Caco-2 (cell line): ENCODE data around the gene CUL3. TPM values are rescaled to one million over a fixed set of nuclear protein-coding genes. Genes with fewer than 3 reads are reported as not detected.

Experiments
- BruUV-seq: library from RNA; stranded (reverse); fragments of 400-500 nt; replicated peaks from 2 replicates; lab custom pipeline; 2021; lab: Mats Ljungman, UMichigan
- CTCF ChIA-PET: fragments of 300-600 bp; sonication (Branson Sonifier 250); formaldehyde crosslinking; loops from one replicate; lab custom pipeline; 2022; ENCODE audit warnings: antibody characterized with exemption; lab: Charles Lee
- POLR2A ChIA-PET: fragments of 300-600 bp; sonication (Branson Sonifier 250); formaldehyde crosslinking; loops from one replicate; lab custom pipeline; 2022; ENCODE audit warnings: antibody characterized with exemption; lab: Charles Lee
- DNase-seq, 2 experiments: peaks; one replicate each; pipeline versions ENCODE4 v3.0.0 to v3.0.0-alpha.2; 2020 to 2022
- H3K27me3 ChIP-seq: replicated peaks from 2 replicates; pipeline ENCODE4 v1.6.0; 2011; ENCODE audit warnings: low read length; ENCODE audit not compliant: control insufficient read depth, insufficient read depth
- H3K36me3 ChIP-seq: 2 replicates; pipeline ENCODE4 v1.5.1; 2011; ENCODE audit warnings: low read length; ENCODE audit not compliant: control insufficient read depth, insufficient read depth
- H3K4me1 ChIP-seq: fragments of 250-450 bp; sonication (Bioruptor Pico); 2 replicates; pipeline ENCODE4 v1.5.1; 2020; ENCODE audit warnings: mild to moderate bottlenecking
- H3K4me3 ChIP-seq: 2 replicates; pipeline ENCODE4 v1.5.1; 2011; ENCODE audit warnings: low read depth, mild to moderate bottlenecking, control low read depth, low read length
- H3K9me3 ChIP-seq: fragments of 250-450 bp; sonication (Bioruptor Pico); 2 replicates; pipeline ENCODE4 v1.5.1; 2020; ENCODE audit warnings: mild to moderate bottlenecking, moderate library complexity
- H3K27ac Mint-ChIP-seq: one replicate; pipeline ENCODE4 v1.8.0; 2022; ENCODE audit warnings: mixed read lengths; ENCODE audit not compliant: unreplicated experiment
- H3K27me3 Mint-ChIP-seq: one replicate; pipeline ENCODE4 v1.8.0; 2022; ENCODE audit warnings: mixed read lengths; ENCODE audit not compliant: insufficient read depth, unreplicated experiment
- H3K36me3 Mint-ChIP-seq: one replicate; pipeline ENCODE4 v1.8.0; 2022; ENCODE audit warnings: mild to moderate bottlenecking, mixed read lengths; ENCODE audit not compliant: insufficient read depth, unreplicated experiment
- H3K4me1 Mint-ChIP-seq: one replicate; pipeline ENCODE4 v1.8.0; 2022; ENCODE audit warnings: low read depth, mixed read lengths; ENCODE audit not compliant: unreplicated experiment
- H3K4me3 Mint-ChIP-seq: one replicate; pipeline ENCODE4 v1.8.0; 2022; ENCODE audit warnings: mild to moderate bottlenecking, moderate library complexity, mixed read lengths; ENCODE audit not compliant: unreplicated experiment
- H3K9me3 Mint-ChIP-seq: one replicate; pipeline ENCODE4 v1.8.0; 2022; ENCODE audit warnings: mixed read lengths; ENCODE audit not compliant: unreplicated experiment
- CTCF ChIP-seq, 2 experiments: fragments of 200-600 bp in 1 of 2; IDR thresholded peaks; 1 replicate in 1 of 2; 2 replicates in 1 of 2; pipeline versions ENCODE4 v1.5.1 to v1.8.0; 2011 to 2022; ENCODE audit warnings: antibody characterized with exemption in 1 of 2, control low read depth in 1 of 2, inconsistent platforms in 1 of 2, low read depth in 1 of 2, low read length in 1 of 2, mild to moderate bottlenecking in 1 of 2, moderate library complexity in 1 of 2; ENCODE audit not compliant: insufficient read depth in 1 of 2, severe bottlenecking in 1 of 2, unreplicated experiment in 1 of 2
- intact Hi-C: fragments of 100-400 bp; cut with micrococcal nuclease; formaldehyde crosslinking; loops from one replicate; pipeline ENCODE4 v1.10.0; 2022; ENCODE audit not compliant: unreplicated experiment
- total RNA-seq: library from RNA; stranded (reverse); gene quantifications from 2 replicates; pipeline ENCODE4 v1.2.3, GENCODE V29; 2022

Gene CUL3
- total RNA-seq, 1 experiment from 2014 or later, result 66.3 TPM

- DNase-seq, result no peak
- H3K4me1 ChIP-seq, result no peaks in the 10 kb centered on the region
- H3K9me3 ChIP-seq, result peaks cover 4% of the 10 kb centered on the region; the same call in 1 of the 2 replicates
- H3K36me3 ChIP-seq, result no peaks in the 10 kb centered on the region
- no peak overlapping the region for H3K4me3 ChIP-seq
- BruUV-seq, result no TSS peak
- Mint-ChIP-seq H3K4me3 (no peak overlapping the region), H3K27me3 (no peaks in the 10 kb centered on the region), H3K27ac (no peak overlapping the region), H3K4me1 (no peaks in the 10 kb centered on the region), H3K9me3 (no peaks in the 10 kb centered on the region), H3K36me3 (no peaks in the 10 kb centered on the region)
- no peaks in the 10 kb centered on the region for H3K27me3 ChIP-seq
- no peak for TF ChIP-seq CTCF (IDR thresholded peaks at IDR 0.05; ENCODE audit: insufficient read depth in 1 of 2, low read depth in 1 of 2, low read length in 1 of 2, severe bottlenecking in 1 of 2, unreplicated experiment in 1 of 2)
- ChIA-PET POLR2A (no interaction called here), CTCF (interaction anchor here (0.7 kb wide), 1 partner anchor 20 kb away, joined by 4 read pairs; no protein-coding TSS in a partner anchor)
- intact Hi-C loops, result loop anchor here (5.0 kb wide), 2 partner anchors 329 to 456 kb away; no protein-coding TSS in a partner anchor
Measured at GRCh38 chr2:224448236-224448635, 136.9 kb downstream of the CUL3 start.

- Mint-ChIP-seq H3K27me3 (peaks cover 3% of the 10 kb centered on the region), H3K27ac (no peak overlapping the region), H3K36me3 (no peaks in the 10 kb centered on the region), H3K4me3 (no peak overlapping the region), H3K4me1 (no peaks in the 10 kb centered on the region), H3K9me3 (peaks cover 10% of the 10 kb centered on the region)
- Histone ChIP-seq H3K9me3 (peaks cover 4% of the 10 kb centered on the region; the same call in 1 of the 2 replicates), H3K4me1 (no peaks in the 10 kb centered on the region), H3K27me3 (no peaks in the 10 kb centered on the region), H3K4me3 (no peak overlapping the region), H3K36me3 (no peaks in the 10 kb centered on the region)
- POLR2A ChIA-PET, result no interaction called here
- intact Hi-C loops, result loop anchor here (5.0 kb wide), 2 partner anchors 333 to 452 kb away; no protein-coding TSS in a partner anchor
- TF ChIP-seq CTCF (IDR thresholded peaks at IDR 0.05; ENCODE audit: insufficient read depth in 1 of 2, low read depth in 1 of 2, low read length in 1 of 2, severe bottlenecking in 1 of 2, unreplicated experiment in 1 of 2), result no peak
- CTCF ChIA-PET, result no interaction called here
- BruUV-seq, result no TSS peak
- no peak for DNase-seq
Measured at GRCh38 chr2:224444783-224445182, 140.4 kb downstream of the CUL3 start.

GRCh38 chr2:224444021-224444420 is 141.1 kb downstream of the CUL3 start:
- DNase-seq, result no peak
- no peaks in the 10 kb centered on the region for H3K4me1 ChIP-seq
- no peak overlapping the region for H3K4me3 ChIP-seq
- Mint-ChIP-seq H3K27ac (no peak overlapping the region), H3K9me3 (peaks cover 10% of the 10 kb centered on the region), H3K27me3 (peaks cover 3% of the 10 kb centered on the region), H3K4me3 (no peak overlapping the region), H3K4me1 (peaks cover 2% of the 10 kb centered on the region), H3K36me3 (no peaks in the 10 kb centered on the region)
- intact Hi-C loops, result no loop called here
- ChIA-PET CTCF (no interaction called here), POLR2A (no interaction called here)
- TF ChIP-seq CTCF (IDR thresholded peaks at IDR 0.05; ENCODE audit: insufficient read depth in 1 of 2, low read depth in 1 of 2, low read length in 1 of 2, severe bottlenecking in 1 of 2, unreplicated experiment in 1 of 2), result no peak
- no TSS peak for BruUV-seq
- no peaks in the 10 kb centered on the region for H3K36me3 ChIP-seq
- H3K9me3 ChIP-seq, result 0 out of 2 replicates have a peak, but pooled peaks cover 4% of the 10 kb centered on the region
- no peaks in the 10 kb centered on the region for H3K27me3 ChIP-seq
